A673 (cell line): ENCODE results near the gene NLGN4Y. TPM values are rescaled to one million over a fixed set of nuclear protein-coding genes. Genes with fewer than 3 reads are reported as not detected.

Experiments used
- BruUV-seq: library from RNA; stranded (reverse); fragments of 400-500 nt; replicated peaks from 2 replicates; lab custom pipeline; 2021; lab: Mats Ljungman, UMichigan
- CTCF ChIA-PET: fragments of 300-600 bp; sonication (Branson Sonifier 250); formaldehyde crosslinking; loops from one replicate; lab custom pipeline; 2022; ENCODE audit warnings: antibody characterized with exemption; lab: Charles Lee
- POLR2A ChIA-PET: fragments of 300-600 bp; sonication (Branson Sonifier 250); formaldehyde crosslinking; loops from one replicate; lab custom pipeline; 2022; ENCODE audit warnings: antibody characterized with exemption; ENCODE audit not compliant: low non-redundant PET; lab: Charles Lee
- DNase-seq: peaks from one replicate; pipeline ENCODE4 v3.0.0-alpha.2; 2015; ENCODE audit warnings: low spot score
- H3K27ac ChIP-seq: fragments of 200-600 bp; sonication (generic); 2 replicates; pipeline ENCODE4 v1.5.1; 2016; ENCODE audit warnings: mixed run types, low read depth, mild to moderate bottlenecking, mixed read lengths, antibody characterized with exemption, low read length; ENCODE audit not compliant: poor library complexity, severe bottlenecking
- H3K27me3 ChIP-seq: fragments of 200-600 bp; sonication (generic); replicated peaks from 2 replicates; pipeline ENCODE4 v1.6.1; 2017; ENCODE audit warnings: mixed run types, low read depth, mild to moderate bottlenecking, mixed read lengths, antibody characterized with exemption, low read length; ENCODE audit not compliant: insufficient read depth, poor library complexity
- H3K36me3 ChIP-seq: fragments of 200-600 bp; sonication (generic); 2 replicates; pipeline ENCODE4 v1.6.1; 2016; ENCODE audit warnings: mixed run types, mild to moderate bottlenecking, mixed read lengths, antibody characterized with exemption, low read length; ENCODE audit not compliant: insufficient read depth, poor library complexity, severe bottlenecking
- H3K4me1 ChIP-seq: fragments of 200-600 bp; sonication (generic); 2 replicates; pipeline ENCODE4 v1.6.1; 2017; ENCODE audit warnings: mixed run types, mild to moderate bottlenecking, mixed read lengths, antibody characterized with exemption, low read length; ENCODE audit not compliant: insufficient read depth, poor library complexity, severe bottlenecking
- H3K4me3 ChIP-seq: fragments of 200-600 bp; sonication (generic); 2 replicates; pipeline ENCODE4 v1.5.1; 2016; ENCODE audit warnings: low read depth, mixed run types, mild to moderate bottlenecking, mixed read lengths, low read length; ENCODE audit not compliant: poor library complexity, severe bottlenecking
- H3K9me3 ChIP-seq: fragments of 200-600 bp; sonication (generic); 2 replicates; pipeline ENCODE4 v1.6.1; 2016; ENCODE audit warnings: mixed run types, low read depth, mild to moderate bottlenecking, mixed read lengths, antibody characterized with exemption, low read length; ENCODE audit not compliant: poor library complexity, severe bottlenecking
- CTCF ChIP-seq: fragments of 300-800, 200-600 bp; sonication (generic); conservative IDR thresholded peaks from 2 replicates; pipeline ENCODE4 v1.5.1; 2017; ENCODE audit warnings: low read depth, mild to moderate bottlenecking, antibody characterized with exemption, low read length, moderate library complexity, mixed read lengths
- EZH2 ChIP-seq: fragments of 200-600 bp; sonication (generic); IDR thresholded peaks from 2 replicates; pipeline ENCODE4 v1.6.1; 2017; ENCODE audit warnings: borderline replicate concordance, low read depth, mild to moderate bottlenecking, mixed read lengths, antibody characterized with exemption, low read length; ENCODE audit not compliant: poor library complexity, severe bottlenecking
- intact Hi-C: fragments of 100-400 bp; cut with micrococcal nuclease; formaldehyde crosslinking; loops from one replicate; pipeline ENCODE4 v1.10.0; 2022; ENCODE audit not compliant: unreplicated experiment
- total RNA-seq: library from RNA; stranded (reverse); gene quantifications from 2 replicates; pipeline ENCODE4 v1.2.3, GENCODE V29; 2021

NLGN4Y gene
- total RNA-seq, 1 experiment from 2014 or later = not detected

DNA sequence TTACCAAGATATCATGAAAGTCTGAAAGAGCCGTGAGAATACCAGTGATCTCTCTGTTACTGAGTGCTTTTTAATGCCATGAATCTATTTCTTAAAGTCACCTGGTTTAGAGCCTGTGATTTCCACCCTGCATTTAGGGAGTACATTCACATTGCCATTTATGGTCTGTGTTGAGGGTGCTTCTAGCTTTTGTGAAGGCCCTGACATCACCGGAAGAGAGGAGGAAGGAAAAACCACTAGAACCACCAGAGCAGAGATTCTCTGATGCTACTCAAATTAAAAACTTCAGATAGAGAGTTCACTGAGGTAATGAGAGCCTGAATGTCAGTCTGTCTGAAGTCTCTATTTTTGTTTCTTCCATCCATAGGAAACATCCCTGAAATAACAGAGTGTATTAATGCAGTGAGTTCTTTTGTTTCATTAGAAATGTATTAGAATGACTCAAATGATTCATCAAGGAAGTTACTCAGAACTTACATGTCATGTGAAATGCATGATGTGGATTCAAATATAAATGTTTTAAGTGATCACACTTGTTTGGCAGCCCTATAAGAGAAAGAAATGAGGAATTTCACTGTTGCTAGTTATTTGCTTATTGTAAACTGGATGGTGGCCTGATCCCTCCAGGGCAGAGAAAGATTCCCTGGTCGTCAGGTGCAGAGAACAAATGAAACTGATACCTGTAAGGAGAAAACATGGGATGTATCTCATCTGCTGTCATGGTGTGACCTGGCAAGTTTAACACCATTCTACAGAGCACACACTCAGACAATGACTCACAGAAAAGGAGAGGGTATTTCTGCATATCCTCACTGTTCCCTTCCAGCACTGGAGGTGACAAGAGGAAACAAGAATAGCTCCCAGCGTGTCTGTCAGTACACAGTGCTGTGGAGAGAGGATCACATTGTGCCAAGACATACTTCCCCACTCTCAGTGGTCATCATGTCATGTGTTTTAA is 310.1 kb downstream of the NLGN4Y start:
- Histone ChIP-seq H3K36me3 (no peaks in the 10 kb centered on the region), H3K27me3 (no peaks in the 10 kb centered on the region), H3K4me1 (no peaks in the 10 kb centered on the region), H3K27ac (no peak overlapping the region), H3K9me3 (no peaks in the 10 kb centered on the region), H3K4me3 (no peak overlapping the region)
- TF ChIP-seq EZH2 (no peak), CTCF (no peak)
- CTCF ChIA-PET = no interaction called here
- BruUV-seq = no TSS peak
- DNase-seq = no peak
- intact Hi-C loops = no loop called here
- POLR2A ChIA-PET = no interaction called here

- Histone ChIP-seq H3K36me3 (no peaks in the 10 kb centered on the region), H3K9me3 (no peaks in the 10 kb centered on the region), H3K27me3 (no peaks in the 10 kb centered on the region), H3K27ac (no peak overlapping the region), H3K4me1 (no peaks in the 10 kb centered on the region), H3K4me3 (no peak overlapping the region)
- no peak for DNase-seq
- no TSS peak for BruUV-seq
- ChIA-PET CTCF (no interaction called here), POLR2A (no interaction called here)
- intact Hi-C loops = no loop called here
- TF ChIP-seq EZH2 = no peak
- TF ChIP-seq CTCF = no peak
These were observed 313.1 kb downstream of the NLGN4Y start for GRCh38 chrY:14837466-14837865.

GRCh38 chrY:14850734-14851133 is 326.4 kb downstream of the NLGN4Y start:
- Histone ChIP-seq H3K27me3 (no peaks in the 10 kb centered on the region), H3K4me1 (no peaks in the 10 kb centered on the region), H3K4me3 (no peak overlapping the region), H3K9me3 (no peaks in the 10 kb centered on the region), H3K27ac (no peak overlapping the region), H3K36me3 (no peaks in the 10 kb centered on the region)
- ChIA-PET POLR2A (no interaction called here), CTCF (no interaction called here)
- intact Hi-C loops = no loop called here
- no TSS peak for BruUV-seq
- DNase-seq = no peak
- no peak for TF ChIP-seq CTCF
- TF ChIP-seq EZH2 = no peak
